ENCODE results near the gene HOMEZ.
"Not testable (repeated sequence)": the region's sequence is repeated elsewhere in the genome, so short reads cannot be mapped to it uniquely, and the experiment has no call there.

Gene HOMEZ

GRCh38 chr14:23237772-23238594, 47.9 kb downstream of the HOMEZ start, which contains the start of gene RNF212B:
TSS of gene RNF212B (plus strand) at chr14:23237936. CDS start at chr14:23240346, 2,410 bp downstream.
- Histone ChIP-seq H3K27ac (no peak within 1 kb of the TSS), H3K4me3 (peak within 1 kb of the TSS in 5 of 7 experiments; percentile 1 to 21 (median 6))

- H3K4me3 ChIP-seq, H3K27ac ChIP-seq: not testable (repeated sequence)
Measured at GRCh38 chr14:23232241-23232808, 53.6 kb downstream of the HOMEZ start.

GRCh38 chr14:23228812-23229211, 57.1 kb downstream of the HOMEZ start:
- H3K27ac ChIP-seq, result no peak overlapping the region
- H3K4me3 ChIP-seq, result no peak overlapping the region

GRCh38 chr14:23227566-23227965, 58.4 kb downstream of the HOMEZ start:
- no peak overlapping the region for H3K27ac ChIP-seq
- no peak overlapping the region for H3K4me3 ChIP-seq

- not testable (repeated sequence) for H3K4me3 ChIP-seq
Measured at GRCh38 chr14:23224958-23225357, 61.0 kb downstream of the HOMEZ start.

More at GRCh38 chr14:23224958-23225357, 61.0 kb downstream of the HOMEZ start:
- H3K27ac ChIP-seq, result not testable (repeated sequence)
